ENCODE measurements around the gene MTCL3.
A peak's percentile ranks its signal among the peaks of the same experiment; 100 is the strongest.

The MTCL3 gene

GRCh38 chr6:127554435-127555006 lies 35.4 kb upstream of the MTCL3 start:
- Histone ChIP-seq H3K9ac (ENCODE audit: low read depth in 1 of 2, low read length in 2 of 2) (no peak overlapping the region), H3K9me3 (ENCODE audit: control insufficient read depth in 4 of 4, low read length in 3 of 4) (no peaks in the 10 kb centered on the region), H3K36me3 (ENCODE audit: control insufficient read depth in 4 of 4, insufficient read depth in 3 of 4, low read depth in 1 of 4, low read length in 3 of 4) (no peaks in the 10 kb centered on the region), H3K4me1 (ENCODE audit: control insufficient read depth in 4 of 4, insufficient read depth in 4 of 4, low read length in 3 of 4) (no peaks in the 10 kb centered on the region), H3K27me3 (ENCODE audit: control insufficient read depth in 4 of 4, insufficient read depth in 4 of 4, low read length in 3 of 4) (peaks cover 0 to 2% (median 0%) of the 10 kb centered on the region in 4 donors), H3K27ac (ENCODE audit: low read depth in 1 of 2, low read length in 2 of 2) (no peak overlapping the region), H3K4me3 (ENCODE audit: low read depth in 1 of 3, low read length in 3 of 3) (no peak overlapping the region)
- WGBS: 23% methylated on average over 2 of the region's 2 CpGs
- TF ChIP-seq RAD21 (IDR thresholded peaks at IDR 0.05) (peak; percentile 68 to 74), RXRA (IDR thresholded peaks at IDR 0.05) (no peak), FOXA2 (IDR thresholded peaks at IDR 0.05) (no peak), NR2F2 (IDR thresholded peaks at IDR 0.05) (no peak)
- TF ChIP-seq, protein P1, sequence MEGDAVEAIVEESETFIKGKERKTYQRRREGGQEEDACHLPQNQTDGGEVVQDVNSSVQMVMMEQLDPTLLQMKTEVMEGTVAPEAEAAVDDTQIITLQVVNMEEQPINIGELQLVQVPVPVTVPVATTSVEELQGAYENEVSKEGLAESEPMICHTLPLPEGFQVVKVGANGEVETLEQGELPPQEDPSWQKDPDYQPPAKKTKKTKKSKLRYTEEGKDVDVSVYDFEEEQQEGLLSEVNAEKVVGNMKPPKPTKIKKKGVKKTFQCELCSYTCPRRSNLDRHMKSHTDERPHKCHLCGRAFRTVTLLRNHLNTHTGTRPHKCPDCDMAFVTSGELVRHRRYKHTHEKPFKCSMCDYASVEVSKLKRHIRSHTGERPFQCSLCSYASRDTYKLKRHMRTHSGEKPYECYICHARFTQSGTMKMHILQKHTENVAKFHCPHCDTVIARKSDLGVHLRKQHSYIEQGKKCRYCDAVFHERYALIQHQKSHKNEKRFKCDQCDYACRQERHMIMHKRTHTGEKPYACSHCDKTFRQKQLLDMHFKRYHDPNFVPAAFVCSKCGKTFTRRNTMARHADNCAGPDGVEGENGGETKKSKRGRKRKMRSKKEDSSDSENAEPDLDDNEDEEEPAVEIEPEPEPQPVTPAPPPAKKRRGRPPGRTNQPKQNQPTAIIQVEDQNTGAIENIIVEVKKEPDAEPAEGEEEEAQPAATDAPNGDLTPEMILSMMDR (IDR thresholded peaks at IDR 0.05; ENCODE audit: low read depth, low read length, missing input control): peak; percentile 28
- TF ChIP-seq, protein P2, sequence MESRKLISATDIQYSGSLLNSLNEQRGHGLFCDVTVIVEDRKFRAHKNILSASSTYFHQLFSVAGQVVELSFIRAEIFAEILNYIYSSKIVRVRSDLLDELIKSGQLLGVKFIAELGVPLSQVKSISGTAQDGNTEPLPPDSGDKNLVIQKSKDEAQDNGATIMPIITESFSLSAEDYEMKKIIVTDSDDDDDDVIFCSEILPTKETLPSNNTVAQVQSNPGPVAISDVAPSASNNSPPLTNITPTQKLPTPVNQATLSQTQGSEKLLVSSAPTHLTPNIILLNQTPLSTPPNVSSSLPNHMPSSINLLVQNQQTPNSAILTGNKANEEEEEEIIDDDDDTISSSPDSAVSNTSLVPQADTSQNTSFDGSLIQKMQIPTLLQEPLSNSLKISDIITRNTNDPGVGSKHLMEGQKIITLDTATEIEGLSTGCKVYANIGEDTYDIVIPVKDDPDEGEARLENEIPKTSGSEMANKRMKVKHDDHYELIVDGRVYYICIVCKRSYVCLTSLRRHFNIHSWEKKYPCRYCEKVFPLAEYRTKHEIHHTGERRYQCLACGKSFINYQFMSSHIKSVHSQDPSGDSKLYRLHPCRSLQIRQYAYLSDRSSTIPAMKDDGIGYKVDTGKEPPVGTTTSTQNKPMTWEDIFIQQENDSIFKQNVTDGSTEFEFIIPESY (IDR thresholded peaks at IDR 0.05): no peak
- no peak for DNase-seq (ENCODE audit: low spot score)

GRCh38 chr6:127550403-127550802 lies 31.3 kb upstream of the MTCL3 start:
- Histone ChIP-seq H3K27ac (ENCODE audit: low read depth in 1 of 2, low read length in 2 of 2) (no peak overlapping the region), H3K4me1 (ENCODE audit: control insufficient read depth in 4 of 4, insufficient read depth in 4 of 4, low read length in 3 of 4) (no peaks in the 10 kb centered on the region), H3K9me3 (ENCODE audit: control insufficient read depth in 4 of 4, low read length in 3 of 4) (no peaks in the 10 kb centered on the region), H3K9ac (ENCODE audit: low read depth in 1 of 2, low read length in 2 of 2) (no peak overlapping the region), H3K36me3 (ENCODE audit: control insufficient read depth in 4 of 4, insufficient read depth in 3 of 4, low read depth in 1 of 4, low read length in 3 of 4) (no peaks in the 10 kb centered on the region), H3K27me3 (ENCODE audit: control insufficient read depth in 4 of 4, insufficient read depth in 4 of 4, low read length in 3 of 4) (peaks cover 0 to 2% (median 0%) of the 10 kb centered on the region in 4 donors), H3K4me3 (ENCODE audit: low read depth in 1 of 3, low read length in 3 of 3) (no peak overlapping the region)
- TF ChIP-seq HNF4G (IDR thresholded peaks at IDR 0.05) (no peak), FOXA1 (IDR thresholded peaks at IDR 0.05) (no peak), EGR1 (IDR thresholded peaks at IDR 0.05; ENCODE audit: low read depth in 2 of 2) (no peak), YY1 (IDR thresholded peaks at IDR 0.05) (no peak), SP1 (IDR thresholded peaks at IDR 0.05) (no peak), GABPA (IDR thresholded peaks at IDR 0.05 in 1 of 2, conservative IDR thresholded peaks at IDR 0.05 in 1 of 2) (no peak), NR2F2 (IDR thresholded peaks at IDR 0.05) (no peak), RAD21 (IDR thresholded peaks at IDR 0.05) (no peak), TAF1 (conservative IDR thresholded peaks at IDR 0.05) (no peak), FOXA2 (IDR thresholded peaks at IDR 0.05) (no peak), HNF4A (conservative IDR thresholded peaks at IDR 0.05) (no peak), JUND (IDR thresholded peaks at IDR 0.05) (no peak), RXRA (IDR thresholded peaks at IDR 0.05) (no peak)
- TF ChIP-seq, protein P1 (IDR thresholded peaks at IDR 0.05; ENCODE audit: low read depth, low read length, missing input control): no peak
- TF ChIP-seq, protein P3, sequence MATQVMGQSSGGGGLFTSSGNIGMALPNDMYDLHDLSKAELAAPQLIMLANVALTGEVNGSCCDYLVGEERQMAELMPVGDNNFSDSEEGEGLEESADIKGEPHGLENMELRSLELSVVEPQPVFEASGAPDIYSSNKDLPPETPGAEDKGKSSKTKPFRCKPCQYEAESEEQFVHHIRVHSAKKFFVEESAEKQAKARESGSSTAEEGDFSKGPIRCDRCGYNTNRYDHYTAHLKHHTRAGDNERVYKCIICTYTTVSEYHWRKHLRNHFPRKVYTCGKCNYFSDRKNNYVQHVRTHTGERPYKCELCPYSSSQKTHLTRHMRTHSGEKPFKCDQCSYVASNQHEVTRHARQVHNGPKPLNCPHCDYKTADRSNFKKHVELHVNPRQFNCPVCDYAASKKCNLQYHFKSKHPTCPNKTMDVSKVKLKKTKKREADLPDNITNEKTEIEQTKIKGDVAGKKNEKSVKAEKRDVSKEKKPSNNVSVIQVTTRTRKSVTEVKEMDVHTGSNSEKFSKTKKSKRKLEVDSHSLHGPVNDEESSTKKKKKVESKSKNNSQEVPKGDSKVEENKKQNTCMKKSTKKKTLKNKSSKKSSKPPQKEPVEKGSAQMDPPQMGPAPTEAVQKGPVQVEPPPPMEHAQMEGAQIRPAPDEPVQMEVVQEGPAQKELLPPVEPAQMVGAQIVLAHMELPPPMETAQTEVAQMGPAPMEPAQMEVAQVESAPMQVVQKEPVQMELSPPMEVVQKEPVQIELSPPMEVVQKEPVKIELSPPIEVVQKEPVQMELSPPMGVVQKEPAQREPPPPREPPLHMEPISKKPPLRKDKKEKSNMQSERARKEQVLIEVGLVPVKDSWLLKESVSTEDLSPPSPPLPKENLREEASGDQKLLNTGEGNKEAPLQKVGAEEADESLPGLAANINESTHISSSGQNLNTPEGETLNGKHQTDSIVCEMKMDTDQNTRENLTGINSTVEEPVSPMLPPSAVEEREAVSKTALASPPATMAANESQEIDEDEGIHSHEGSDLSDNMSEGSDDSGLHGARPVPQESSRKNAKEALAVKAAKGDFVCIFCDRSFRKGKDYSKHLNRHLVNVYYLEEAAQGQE (IDR thresholded peaks at IDR 0.05): no peak
- TF ChIP-seq, protein P2 (IDR thresholded peaks at IDR 0.05): no peak
- TF ChIP-seq, protein P4, sequence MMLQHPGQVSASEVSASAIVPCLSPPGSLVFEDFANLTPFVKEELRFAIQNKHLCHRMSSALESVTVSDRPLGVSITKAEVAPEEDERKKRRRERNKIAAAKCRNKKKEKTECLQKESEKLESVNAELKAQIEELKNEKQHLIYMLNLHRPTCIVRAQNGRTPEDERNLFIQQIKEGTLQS (IDR thresholded peaks at IDR 0.05): no peak
- TF ChIP-seq, protein P5, sequence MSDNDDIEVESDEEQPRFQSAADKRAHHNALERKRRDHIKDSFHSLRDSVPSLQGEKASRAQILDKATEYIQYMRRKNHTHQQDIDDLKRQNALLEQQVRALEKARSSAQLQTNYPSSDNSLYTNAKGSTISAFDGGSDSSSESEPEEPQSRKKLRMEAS (IDR thresholded peaks at IDR 0.05): no peak
- DNase-seq (ENCODE audit: low spot score): no peak
